Measurements from ENCODE around the gene AFAP1L1.

AFAP1L1 gene

GRCh38 chr5:149280124-149280523, 8.5 kb downstream of the AFAP1L1 start:
- CTCF ChIA-PET = interaction anchor here (0.6 to 1.6 kb wide), 2 partner anchors 8 to 536 kb away, joined by 3 to 5 read pairs; no protein-coding TSS in a partner anchor
- H3K4me3 ChIP-seq (ENCODE audit: low read depth, low read length) = no peak overlapping the region
- TF ChIP-seq CTCF (IDR thresholded peaks at IDR 0.05; ENCODE audit: insufficient read depth, low read length, missing control alignments) = no peak
- POLR2A ChIA-PET = no interaction called here
- DNase-seq (ENCODE audit: low read depth, low spot score) = no peak

- DNase-seq (ENCODE audit: low read depth, low spot score) = no peak
- POLR2A ChIA-PET = no interaction called here
- TF ChIP-seq CTCF (IDR thresholded peaks at IDR 0.05; ENCODE audit: insufficient read depth, low read length, missing control alignments) = no peak
- CTCF ChIA-PET = no interaction called here
- no peak overlapping the region for H3K4me3 ChIP-seq (ENCODE audit: low read depth, low read length)
These were observed 9.1 kb downstream of the AFAP1L1 start for GRCh38 chr5:149280802-149281201.

GRCh38 chr5:149282027-149282965, 10.6 kb downstream of the AFAP1L1 start:
- ChIA-PET CTCF (interaction anchor here (0.8 kb wide), 1 partner anchor 13 kb away, joined by 3 read pairs; no protein-coding TSS in a partner anchor), POLR2A (no interaction called here)
- TF ChIP-seq CTCF (IDR thresholded peaks at IDR 0.05; ENCODE audit: insufficient read depth, low read length, missing control alignments) = no peak
- no peak for DNase-seq (ENCODE audit: low read depth, low spot score)
- no peak overlapping the region for H3K4me3 ChIP-seq (ENCODE audit: low read depth, low read length)

GRCh38 chr5:149282966-149283332, 11.3 kb downstream of the AFAP1L1 start:
- no peak for DNase-seq (ENCODE audit: low read depth, low spot score)
- H3K4me3 ChIP-seq (ENCODE audit: low read depth, low read length) = no peak overlapping the region
- ChIA-PET POLR2A (no interaction called here), CTCF (no interaction called here)
- no peak for TF ChIP-seq CTCF (IDR thresholded peaks at IDR 0.05; ENCODE audit: insufficient read depth, low read length, missing control alignments)

- no peak for DNase-seq (ENCODE audit: low read depth, low spot score)
- no peak for TF ChIP-seq CTCF (IDR thresholded peaks at IDR 0.05; ENCODE audit: insufficient read depth, low read length, missing control alignments)
- ChIA-PET POLR2A (no interaction called here), CTCF (no interaction called here)
- H3K4me3 ChIP-seq (ENCODE audit: low read depth, low read length) = no peak overlapping the region
These were observed 12.2 kb downstream of the AFAP1L1 start for GRCh38 chr5:149283626-149284480.

- POLR2A ChIA-PET = no interaction called here
- CTCF ChIA-PET = interaction anchor here (1.9 kb wide), 1 partner anchor 15 kb away, joined by 7 read pairs; no protein-coding TSS in a partner anchor
- DNase-seq (ENCODE audit: low read depth, low spot score) = no peak
- TF ChIP-seq CTCF (IDR thresholded peaks at IDR 0.05; ENCODE audit: insufficient read depth, low read length, missing control alignments) = no peak
- no peak overlapping the region for H3K4me3 ChIP-seq (ENCODE audit: low read depth, low read length)
These were observed 12.8 kb downstream of the AFAP1L1 start for GRCh38 chr5:149284501-149284900.

Measured in AG04449 (cell line).